Measurements from ENCODE around the gene CFDP1.

- TF ChIP-seq CTCF (IDR thresholded peaks at IDR 0.05 in 8 of 11, conservative IDR thresholded peaks at IDR 0.05 in 3 of 11) = no peak
- TF ChIP-seq POLR2A (IDR thresholded peaks at IDR 0.05) = no peak
Observed at GRCh38 chr16:75247249-75247648, 186.1 kb downstream of the CFDP1 start.

All from spleen (tissue), 7 donors.